ENCODE results near the gene HIRA.

HIRA gene

GRCh38 chr22:19407649-19408606 is 23.6 kb downstream of the HIRA start:
- DNase-seq (ENCODE audit: low read depth, low spot score), result no peak

- no peak for DNase-seq (ENCODE audit: low read depth, low spot score)
These were observed 24.7 kb downstream of the HIRA start for GRCh38 chr22:19406846-19407245.

- DNase-seq (ENCODE audit: low read depth, low spot score), result no peak
These were observed 25.2 kb downstream of the HIRA start for GRCh38 chr22:19406281-19406811.

GRCh38 chr22:19405652-19406051 is 25.9 kb downstream of the HIRA start:
- no peak for DNase-seq (ENCODE audit: low read depth, low spot score)

- no peak for DNase-seq (ENCODE audit: low read depth, low spot score)
These were observed 26.4 kb downstream of the HIRA start for GRCh38 chr22:19405133-19405532.

GRCh38 chr22:19404676-19405075 is 26.9 kb downstream of the HIRA start:
- no peak for DNase-seq (ENCODE audit: low read depth, low spot score)

GRCh38 chr22:19402642-19403191 is 28.8 kb downstream of the HIRA start:
- DNase-seq (ENCODE audit: low read depth, low spot score), result no peak

GRCh38 chr22:19401483-19401882 is 30.1 kb downstream of the HIRA start:
- DNase-seq (ENCODE audit: low read depth, low spot score), result no peak

- DNase-seq (ENCODE audit: low read depth, low spot score), result no peak
These were observed 30.7 kb downstream of the HIRA start for GRCh38 chr22:19400881-19401280.

GRCh38 chr22:19398652-19399051 is 32.9 kb downstream of the HIRA start:
- DNase-seq (ENCODE audit: low read depth, low spot score), result no peak

- no peak for DNase-seq (ENCODE audit: low read depth, low spot score)
These were observed 33.3 kb downstream of the HIRA start for GRCh38 chr22:19398206-19398605.

GRCh38 chr22:19397734-19398104 is 33.8 kb downstream of the HIRA start:
- DNase-seq (ENCODE audit: low read depth, low spot score), result no peak

GRCh38 chr22:19396934-19397733 is 34.4 kb downstream of the HIRA start:
- DNase-seq (ENCODE audit: low read depth, low spot score), result no peak

- no peak for DNase-seq (ENCODE audit: low read depth, low spot score)
These were observed 35.0 kb downstream of the HIRA start for GRCh38 chr22:19396561-19396933.

- no peak for DNase-seq (ENCODE audit: low read depth, low spot score)
These were observed 36.3 kb downstream of the HIRA start for GRCh38 chr22:19395276-19395675.

- no peak for DNase-seq (ENCODE audit: low read depth, low spot score)
These were observed 37.1 kb downstream of the HIRA start for GRCh38 chr22:19394274-19395050.

- no peak for DNase-seq (ENCODE audit: low read depth, low spot score)
These were observed 37.8 kb downstream of the HIRA start for GRCh38 chr22:19393704-19394103.

- no peak for DNase-seq (ENCODE audit: low read depth, low spot score)
These were observed 44.0 kb downstream of the HIRA start for GRCh38 chr22:19387575-19387974.

GRCh38 chr22:19387038-19387437 is 44.5 kb downstream of the HIRA start:
- DNase-seq (ENCODE audit: low read depth, low spot score), result no peak

GRCh38 chr22:19386248-19386647 is 45.3 kb downstream of the HIRA start:
- no peak for DNase-seq (ENCODE audit: low read depth, low spot score)

GRCh38 chr22:19385221-19385906 is 46.2 kb downstream of the HIRA start:
- no peak for DNase-seq (ENCODE audit: low read depth, low spot score)
